Inferior parietal cortex (tissue), 1 donor: ENCODE measurements around the gene PTGR1.

Experiments used
- DNase-seq: peaks from one replicate; pipeline ENCODE4 v3.0.0-alpha.2; 2016; ENCODE audit errors: extremely low spot score

The PTGR1 gene

DNA sequence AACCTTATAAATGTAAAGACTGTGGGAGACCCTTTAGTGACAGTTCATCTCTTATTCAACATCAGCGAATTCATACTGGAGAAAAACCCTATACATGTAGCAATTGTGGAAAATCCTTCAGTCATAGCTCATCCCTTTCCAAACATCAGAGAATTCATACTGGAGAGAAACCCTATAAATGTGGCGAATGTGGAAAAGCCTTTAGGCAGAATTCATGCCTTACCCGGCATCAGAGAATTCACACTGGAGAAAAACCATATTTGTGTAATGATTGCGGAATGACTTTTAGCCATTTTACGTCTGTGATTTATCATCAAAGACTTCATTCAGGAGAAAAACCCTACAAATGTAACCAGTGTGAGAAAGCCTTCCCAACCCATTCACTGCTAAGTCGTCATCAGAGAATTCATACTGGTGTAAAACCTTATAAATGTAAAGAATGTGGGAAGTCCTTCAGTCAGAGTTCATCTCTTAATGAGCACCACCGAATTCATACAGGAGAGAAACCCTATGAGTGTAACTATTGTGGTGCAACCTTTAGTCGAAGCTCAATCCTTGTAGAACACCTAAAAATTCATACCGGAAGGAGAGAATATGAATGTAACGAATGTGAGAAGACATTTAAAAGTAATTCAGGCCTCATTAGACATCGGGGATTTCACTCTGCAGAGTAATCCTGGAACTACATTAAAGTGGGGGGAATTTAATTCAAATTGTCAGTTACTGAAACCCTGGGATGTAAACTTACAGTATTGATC is 56.8 kb downstream of the PTGR1 start:
- DNase-seq = no peak

DNA sequence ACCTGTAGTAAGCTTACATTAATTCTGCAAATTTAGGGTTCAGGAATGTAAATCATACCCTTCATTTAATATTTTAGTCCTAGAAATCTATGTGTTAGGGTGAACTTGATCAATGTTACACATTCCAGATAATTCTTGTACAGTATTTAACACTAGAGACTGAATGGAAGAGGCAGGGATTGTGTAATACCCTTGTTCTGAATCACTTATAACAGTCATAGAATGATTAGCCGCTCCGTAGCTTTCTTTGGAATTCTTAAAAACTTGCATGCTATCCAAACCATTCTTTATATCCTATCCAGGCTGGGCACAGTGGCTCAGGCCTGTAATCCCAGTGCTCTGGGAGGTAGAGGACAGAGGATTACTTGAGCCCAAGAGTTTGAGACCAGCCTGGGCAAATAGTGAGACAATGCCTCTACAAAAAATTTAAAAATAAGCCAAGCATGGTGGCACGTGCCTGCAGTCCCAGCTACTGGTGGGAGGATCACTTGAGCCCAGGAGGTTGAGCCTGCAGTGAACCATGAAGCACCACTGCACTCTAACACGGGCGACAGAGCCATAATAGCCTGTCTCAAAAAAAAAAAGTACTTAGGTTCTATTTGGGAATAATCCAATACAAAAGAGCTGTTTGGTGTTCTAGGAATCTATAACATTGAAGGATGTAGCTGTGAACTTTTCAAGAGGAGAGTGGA is 66.2 kb downstream of the PTGR1 start:
- DNase-seq = no peak

DNA sequence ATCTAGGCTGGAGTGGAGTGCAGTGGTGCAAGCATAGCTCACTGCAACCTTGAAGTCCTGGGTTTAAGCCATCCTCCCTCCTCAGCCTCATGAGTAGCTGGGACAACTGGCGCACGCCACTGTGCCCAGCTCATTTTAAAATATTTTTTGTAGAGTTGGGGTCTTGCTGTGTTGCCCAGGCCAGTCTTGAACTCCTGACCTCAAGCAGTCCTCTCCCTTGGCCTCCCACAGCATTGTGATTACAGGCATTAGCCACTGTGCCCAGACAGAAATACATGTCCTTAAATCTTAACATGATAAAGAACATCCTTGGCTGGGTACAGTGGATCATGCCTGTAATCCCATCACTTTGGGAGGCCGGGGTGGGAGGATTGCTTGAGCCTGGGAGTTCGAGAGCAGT is 67.7 kb downstream of the PTGR1 start:
- DNase-seq = no peak

DNA sequence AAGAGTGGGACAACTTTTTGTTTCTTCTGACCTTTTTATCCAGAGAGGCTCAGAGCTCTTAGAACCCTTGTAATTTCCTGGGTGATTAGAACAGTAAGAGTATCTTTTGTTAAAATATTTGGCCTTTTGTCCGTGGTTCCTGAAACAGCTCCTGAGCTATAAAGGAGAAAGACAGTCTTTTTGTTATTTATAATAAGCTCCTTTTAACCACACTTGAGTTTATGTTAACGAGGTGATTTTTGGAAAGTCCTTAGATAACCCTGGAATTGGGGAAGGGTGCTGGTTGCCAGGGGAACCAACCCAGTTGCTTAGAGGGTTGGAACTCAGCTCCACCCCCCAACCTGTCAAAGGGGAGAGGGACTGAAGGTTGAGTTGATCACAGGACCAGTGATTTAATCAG is 69.7 kb downstream of the PTGR1 start:
- DNase-seq = no peak

DNA sequence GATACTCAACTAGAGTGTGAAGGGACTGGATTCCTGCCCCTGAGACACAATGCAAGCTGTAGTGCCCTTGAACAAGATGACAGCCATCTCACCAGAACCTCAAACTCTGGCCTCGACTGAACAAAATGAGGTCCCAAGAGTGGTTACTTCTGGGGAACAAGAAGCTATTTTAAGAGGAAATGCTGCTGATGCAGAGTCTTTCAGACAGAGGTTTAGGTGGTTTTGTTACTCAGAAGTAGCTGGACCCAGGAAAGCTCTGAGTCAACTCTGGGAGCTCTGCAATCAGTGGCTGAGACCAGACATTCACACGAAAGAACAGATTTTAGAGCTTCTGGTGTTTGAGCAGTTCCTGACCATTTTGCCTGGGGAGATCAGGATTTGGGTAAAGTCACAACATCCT is 72.1 kb downstream of the PTGR1 start:
- no peak for DNase-seq

DNA sequence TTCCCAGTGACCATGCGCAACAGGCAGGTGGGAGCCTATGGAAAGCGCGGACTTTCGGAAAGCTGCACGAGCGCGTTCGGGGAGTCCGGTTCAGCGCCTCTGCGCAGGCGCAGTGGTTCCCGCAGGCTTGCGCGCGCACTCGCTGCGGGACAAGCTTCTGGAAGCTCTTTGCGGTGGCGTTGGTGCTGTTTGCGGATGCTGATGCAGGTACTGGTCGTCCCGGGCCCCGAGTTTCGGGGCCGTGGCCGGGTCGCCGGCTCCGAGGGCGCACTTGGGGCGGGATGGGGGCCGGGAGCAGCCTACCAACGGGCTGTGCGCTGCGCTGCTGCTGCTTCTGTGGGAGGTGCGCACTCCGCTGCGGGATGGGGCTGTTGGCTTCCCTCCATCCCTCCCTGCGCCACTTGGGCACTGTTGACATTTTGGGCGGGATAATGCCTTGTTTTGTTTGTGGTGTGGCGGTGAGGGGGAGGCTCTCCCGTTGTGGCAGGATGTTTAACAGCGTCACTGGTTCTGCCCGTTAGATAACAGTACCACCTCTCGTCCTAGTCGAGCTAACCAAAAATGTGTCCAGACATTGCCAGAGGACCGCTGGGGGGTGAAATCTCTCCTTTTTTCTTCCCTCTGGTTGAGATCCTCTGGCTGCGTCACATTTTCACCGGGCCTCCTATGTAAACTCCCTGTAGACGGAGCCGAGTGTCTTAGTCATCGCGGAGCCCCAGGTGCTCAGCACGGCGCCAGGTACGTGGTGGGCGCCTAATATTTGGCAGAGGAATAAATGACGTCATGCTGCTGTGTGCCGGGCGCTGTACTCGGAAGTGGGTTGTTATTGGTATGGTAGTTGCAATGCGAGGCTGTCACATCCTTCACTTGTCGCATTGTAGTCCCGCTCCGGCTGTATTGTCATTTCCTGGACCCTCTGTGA is 74.1 kb downstream of the PTGR1 start, which contains the start of gene ZNF483:
Gene ZNF483, plus strand, starts transcription at position 124 of the 922 bp plus-strand sequence. CDS start 2,217 bp downstream, outside the sequence.
- peak; percentile 90 for DNase-seq

DNA sequence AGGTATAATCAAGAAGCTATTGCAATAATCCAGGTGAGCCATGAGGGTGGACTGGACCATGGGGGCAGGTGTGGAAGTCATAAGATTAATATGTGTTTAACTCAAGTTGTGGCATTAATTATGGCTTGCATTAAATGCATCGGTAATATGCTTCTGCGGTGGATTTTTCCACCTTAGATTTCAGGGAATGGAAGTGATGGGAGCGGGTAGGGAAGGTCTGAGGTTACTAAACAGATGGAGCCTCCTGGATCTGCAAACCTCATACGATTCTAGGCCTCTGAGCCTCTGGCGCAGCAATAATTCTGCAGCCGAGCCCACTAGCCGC is 74.8 kb downstream of the PTGR1 start:
- DNase-seq = no peak

DNA sequence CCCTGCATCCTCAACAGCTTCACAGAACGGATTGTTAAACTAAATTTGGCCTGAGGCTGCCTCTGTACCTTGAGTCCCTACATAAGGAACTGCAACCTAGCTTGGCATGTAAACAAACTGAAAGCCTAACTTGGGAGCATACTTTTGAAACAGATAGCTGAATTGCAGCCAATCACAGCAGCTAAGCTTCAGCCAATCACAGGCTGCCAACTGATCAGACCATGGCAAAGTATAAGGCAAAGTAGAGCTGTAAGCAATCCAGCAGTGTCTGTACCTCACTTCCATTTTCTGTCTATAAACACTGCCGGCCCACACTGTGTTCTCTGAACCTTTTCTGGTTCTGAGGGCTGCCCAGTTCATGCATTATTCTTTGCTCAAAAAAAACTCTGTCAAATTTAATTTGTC is 83.4 kb downstream of the PTGR1 start:
- DNase-seq = no peak

DNA sequence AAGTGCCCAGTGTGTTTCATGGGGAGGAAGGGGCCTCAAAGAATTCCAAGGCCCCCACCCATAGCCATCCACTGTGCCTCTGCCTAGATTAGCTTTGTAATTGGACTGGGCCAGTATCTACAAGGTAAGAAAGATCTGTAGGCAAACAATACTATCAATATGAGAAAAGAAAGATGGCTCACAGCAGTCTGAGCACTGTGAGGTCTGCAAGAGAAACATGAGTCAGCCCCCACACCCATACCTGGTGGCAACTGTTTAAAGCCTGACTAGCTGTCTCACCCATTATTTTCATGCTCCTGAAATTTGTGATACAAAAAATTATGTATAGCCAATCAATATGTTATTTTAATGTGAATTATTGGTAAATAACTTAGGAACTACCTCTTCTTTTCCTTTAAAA is 84.5 kb downstream of the PTGR1 start:
- no peak for DNase-seq
